ENCODE measurements around the gene MYRF. TPM values are rescaled to one million over a fixed set of nuclear protein-coding genes. Genes with fewer than 3 reads are reported as not detected.

MYRF gene
- total and polyA plus RNA-seq, 2 donors (not counting 3 experiments of a cell fraction or from before 2014, with no cell fraction given): 0.82 to 0.98 TPM

GRCh38 chr11:61773809-61774208 is 21.4 kb downstream of the MYRF start:
- dilution Hi-C loops (cut with MboI; ENCODE audit: extremely low pct_ligation_motif_present, low sequenced_read_pairs) (no loop called here), intact Hi-C loops (cut with micrococcal nuclease) (no loop called here)
- FAIRE-seq: no peak
- Histone ChIP-seq H3K4me2 (ENCODE audit: insufficient read depth, low read length) (no peak overlapping the region), H3K79me2 (ENCODE audit: control insufficient read depth, insufficient read depth, low read length) (no peaks in the 10 kb centered on the region), H3K27ac (ENCODE audit: insufficient read depth, low read depth, low read length) (no peak overlapping the region), H3K36me3 (ENCODE audit: control insufficient read depth in 2 of 2, extremely low read depth in 1 of 2, insufficient read depth in 2 of 2, low read length in 2 of 2) (no peaks in the 10 kb centered on the region), H3K4me3 (replicated peaks in 1 of 3; ENCODE audit: insufficient read depth in 1 of 3, low read depth in 1 of 3, low read length in 3 of 3) (no peak overlapping the region), H3K9me3 (replicated peaks; ENCODE audit: control insufficient read depth, insufficient read depth, low read length) (no peaks in the 10 kb centered on the region), H3K27me3 (ENCODE audit: control insufficient read depth in 2 of 2, insufficient read depth in 2 of 2, low read length in 2 of 2) (no peaks in the 10 kb centered on the region), H3K9me1 (replicated peaks; ENCODE audit: control insufficient read depth, extremely low read depth, insufficient read depth, low read length) (no peaks in the 10 kb centered on the region), H3K4me1 (ENCODE audit: control insufficient read depth, extremely low read depth, insufficient read depth, low read length) (peaks cover 6% of the 10 kb centered on the region), H3K9ac (replicated peaks; ENCODE audit: extremely low read depth, insufficient read depth, low read length) (no peak overlapping the region), H2AFZ (ENCODE audit: low read depth, low read length) (no peak overlapping the region), H4K20me1 (replicated peaks; ENCODE audit: control insufficient read depth, extremely low read depth, insufficient read depth, low read length) (no peaks in the 10 kb centered on the region)
- CTCF ChIA-PET: interaction anchor here (4.1 kb wide), 1 partner anchor 25 kb away, joined by 91 read pairs; no protein-coding TSS in a partner anchor
- no TSS peak for BruUV-seq (replicated peaks)
- no peak for TF ChIP-seq POLR2A (IDR thresholded peaks at IDR 0.05; ENCODE audit: low read depth, low read length)
- TF ChIP-seq FOS (IDR thresholded peaks at IDR 0.05; ENCODE audit: borderline replicate concordance, insufficient read depth, low read length): no peak
- POLR2A ChIA-PET: no interaction called here
- no peak for DNase-seq (ENCODE audit: low read depth, low spot score)

- no peak overlapping the region for H3K27ac ChIP-seq (ENCODE audit: insufficient read depth, low read depth, low read length)
- H4K20me1 ChIP-seq (replicated peaks; ENCODE audit: control insufficient read depth, extremely low read depth, insufficient read depth, low read length): no peaks in the 10 kb centered on the region
- no peaks in the 10 kb centered on the region for H3K9me3 ChIP-seq (replicated peaks; ENCODE audit: control insufficient read depth, insufficient read depth, low read length)
- H3K27me3 ChIP-seq (ENCODE audit: control insufficient read depth in 2 of 2, insufficient read depth in 2 of 2, low read length in 2 of 2): no peaks in the 10 kb centered on the region
- H3K9me1 ChIP-seq (replicated peaks; ENCODE audit: control insufficient read depth, extremely low read depth, insufficient read depth, low read length): no peaks in the 10 kb centered on the region
- H3K4me1 ChIP-seq (ENCODE audit: control insufficient read depth, extremely low read depth, insufficient read depth, low read length): peaks cover 6% of the 10 kb centered on the region
- no peaks in the 10 kb centered on the region for H3K36me3 ChIP-seq (ENCODE audit: control insufficient read depth in 2 of 2, extremely low read depth in 1 of 2, insufficient read depth in 2 of 2, low read length in 2 of 2)
- DNase-seq (ENCODE audit: low read depth, low spot score) (no peak), FAIRE-seq (no peak)
- TF ChIP-seq, protein P1, sequence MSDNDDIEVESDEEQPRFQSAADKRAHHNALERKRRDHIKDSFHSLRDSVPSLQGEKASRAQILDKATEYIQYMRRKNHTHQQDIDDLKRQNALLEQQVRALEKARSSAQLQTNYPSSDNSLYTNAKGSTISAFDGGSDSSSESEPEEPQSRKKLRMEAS (IDR thresholded peaks at IDR 0.05; ENCODE audit: insufficient read depth, insufficient read length): no peak
- TF ChIP-seq EZH2 (IDR thresholded peaks at IDR 0.05; ENCODE audit: borderline replicate concordance, low read depth, low read length, severe bottlenecking) (no peak), FOS (IDR thresholded peaks at IDR 0.05; ENCODE audit: borderline replicate concordance, insufficient read depth, low read length) (no peak), POLR2AphosphoS5 (IDR thresholded peaks at IDR 0.05; ENCODE audit: insufficient read depth, low read depth, low read length) (no peak), CTCF (IDR thresholded peaks at IDR 0.05; ENCODE audit: extremely low read depth in 1 of 2, insufficient read depth in 1 of 2, low read depth in 1 of 2, low read length in 2 of 2) (no peak), GATA2 (IDR thresholded peaks at IDR 0.05; ENCODE audit: insufficient read depth, insufficient read length, low read depth, low read length) (no peak), POLR2A (IDR thresholded peaks at IDR 0.05; ENCODE audit: low read depth, low read length) (no peak), MYC (IDR thresholded peaks at IDR 0.05; ENCODE audit: low read depth, low read length) (no peak), JUN (IDR thresholded peaks at IDR 0.05; ENCODE audit: borderline replicate concordance, insufficient read depth, insufficient read length, low read depth) (no peak)
- BruUV-seq (replicated peaks): no TSS peak
- dilution Hi-C loops (cut with MboI; ENCODE audit: extremely low pct_ligation_motif_present, low sequenced_read_pairs): no loop called here
- H3K9ac ChIP-seq (replicated peaks; ENCODE audit: extremely low read depth, insufficient read depth, low read length): no peak overlapping the region
- ChIA-PET CTCF (interaction anchor here (4.1 kb wide), 1 partner anchor 26 kb away, joined by 91 read pairs; no protein-coding TSS in a partner anchor), POLR2A (no interaction called here)
- H3K4me2 ChIP-seq (ENCODE audit: insufficient read depth, low read length): no peak overlapping the region
- no peak overlapping the region for H3K4me3 ChIP-seq (replicated peaks in 1 of 3; ENCODE audit: insufficient read depth in 1 of 3, low read depth in 1 of 3, low read length in 3 of 3)
- H3K79me2 ChIP-seq (ENCODE audit: control insufficient read depth, insufficient read depth, low read length): no peaks in the 10 kb centered on the region
- no peak overlapping the region for H2AFZ ChIP-seq (ENCODE audit: low read depth, low read length)
- intact Hi-C loops (cut with micrococcal nuclease): no loop called here
Observed at GRCh38 chr11:61774411-61774810, 22.0 kb downstream of the MYRF start.
